PFSK-1 (cell line): ENCODE measurements around the gene MITF.

Source experiments
- POLR2AphosphoS5 ChIP-seq: IDR thresholded peaks from 2 replicates; pipeline ENCODE4 v1.6.1; 2012; ENCODE audit warnings: low read depth, mild to moderate bottlenecking, control low read depth, low read length, moderate library complexity
- TAF1 ChIP-seq: IDR thresholded peaks from 2 replicates; pipeline ENCODE4 v1.6.1; 2012; ENCODE audit warnings: low read length, control low read depth, borderline replicate concordance; ENCODE audit not compliant: insufficient read depth
- TF ChIP-seq, protein P1 (sequence below), 2 experiments: IDR thresholded peaks; 2 replicates each; pipeline versions ENCODE4 v1.6.1 to v1.8.0; 2011 to 2012; ENCODE audit warnings: low read depth in 2 of 2, low read length in 2 of 2, control low read depth in 1 of 2, inconsistent platforms in 1 of 2, mild to moderate bottlenecking in 1 of 2, moderate library complexity in 1 of 2; ENCODE audit not compliant: insufficient read depth in 1 of 2

DNA sequence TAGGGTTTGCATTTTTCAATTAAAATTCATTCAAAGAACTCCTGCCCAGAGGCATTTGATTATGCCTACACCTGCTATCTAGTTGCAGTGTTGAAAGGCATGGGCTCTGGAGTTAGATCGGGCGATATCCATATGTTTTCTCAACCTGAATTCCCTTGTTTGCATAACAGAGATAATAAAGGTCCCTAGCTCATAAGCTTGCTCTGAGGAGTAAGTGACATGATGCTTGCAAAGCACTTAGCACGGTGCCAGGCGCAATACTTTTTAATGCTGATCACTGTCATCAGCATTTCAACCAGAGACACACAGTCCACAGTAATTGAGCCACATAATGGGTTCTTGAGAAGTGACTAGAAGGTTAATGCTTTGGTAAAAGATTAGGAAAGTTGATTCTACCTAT lies 154.0 kb downstream of the MITF start:
- TF ChIP-seq, protein P1, sequence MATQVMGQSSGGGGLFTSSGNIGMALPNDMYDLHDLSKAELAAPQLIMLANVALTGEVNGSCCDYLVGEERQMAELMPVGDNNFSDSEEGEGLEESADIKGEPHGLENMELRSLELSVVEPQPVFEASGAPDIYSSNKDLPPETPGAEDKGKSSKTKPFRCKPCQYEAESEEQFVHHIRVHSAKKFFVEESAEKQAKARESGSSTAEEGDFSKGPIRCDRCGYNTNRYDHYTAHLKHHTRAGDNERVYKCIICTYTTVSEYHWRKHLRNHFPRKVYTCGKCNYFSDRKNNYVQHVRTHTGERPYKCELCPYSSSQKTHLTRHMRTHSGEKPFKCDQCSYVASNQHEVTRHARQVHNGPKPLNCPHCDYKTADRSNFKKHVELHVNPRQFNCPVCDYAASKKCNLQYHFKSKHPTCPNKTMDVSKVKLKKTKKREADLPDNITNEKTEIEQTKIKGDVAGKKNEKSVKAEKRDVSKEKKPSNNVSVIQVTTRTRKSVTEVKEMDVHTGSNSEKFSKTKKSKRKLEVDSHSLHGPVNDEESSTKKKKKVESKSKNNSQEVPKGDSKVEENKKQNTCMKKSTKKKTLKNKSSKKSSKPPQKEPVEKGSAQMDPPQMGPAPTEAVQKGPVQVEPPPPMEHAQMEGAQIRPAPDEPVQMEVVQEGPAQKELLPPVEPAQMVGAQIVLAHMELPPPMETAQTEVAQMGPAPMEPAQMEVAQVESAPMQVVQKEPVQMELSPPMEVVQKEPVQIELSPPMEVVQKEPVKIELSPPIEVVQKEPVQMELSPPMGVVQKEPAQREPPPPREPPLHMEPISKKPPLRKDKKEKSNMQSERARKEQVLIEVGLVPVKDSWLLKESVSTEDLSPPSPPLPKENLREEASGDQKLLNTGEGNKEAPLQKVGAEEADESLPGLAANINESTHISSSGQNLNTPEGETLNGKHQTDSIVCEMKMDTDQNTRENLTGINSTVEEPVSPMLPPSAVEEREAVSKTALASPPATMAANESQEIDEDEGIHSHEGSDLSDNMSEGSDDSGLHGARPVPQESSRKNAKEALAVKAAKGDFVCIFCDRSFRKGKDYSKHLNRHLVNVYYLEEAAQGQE (IDR thresholded peaks at IDR 0.05; ENCODE audit: insufficient read depth in 1 of 2, low read depth in 2 of 2, low read length in 2 of 2): no peak
- TF ChIP-seq TAF1 (no peak), POLR2AphosphoS5 (no peak)
